ENCODE measurements around the gene MIA2. TPM values are rescaled to one million over a fixed set of nuclear protein-coding genes. Genes with fewer than 3 reads are reported as not detected.

MIA2 gene
- total RNA-seq, 1 donor from 2014 or later: 26.5 TPM

- no peak for DNase-seq
- ATAC-seq: no peak
- intact Hi-C loops (cut with micrococcal nuclease): no loop called here
Measured at GRCh38 chr14:39428118-39428517, 194.4 kb downstream of the MIA2 start.

- no peak for DNase-seq
- intact Hi-C loops (cut with micrococcal nuclease): no loop called here
- no peak for ATAC-seq
Measured at GRCh38 chr14:39430762-39431415, 197.2 kb downstream of the MIA2 start.

- ATAC-seq (no peak), DNase-seq (peak; percentile 57)
- intact Hi-C loops (cut with micrococcal nuclease): no loop called here
Measured at GRCh38 chr14:39431416-39432178, 197.9 kb downstream of the MIA2 start.

GRCh38 chr14:39432179-39432618 is 198.5 kb downstream of the MIA2 start, which contains the start of gene FBXO33:
FBXO33 (minus strand) TSS chr14:39432433; CDS start chr14:39432162, 271 bp downstream.
- ATAC-seq: peak; percentile 96
- intact Hi-C loops (cut with micrococcal nuclease): no loop called here
- peak; percentile 98 for DNase-seq

- intact Hi-C loops (cut with micrococcal nuclease): no loop called here
- DNase-seq: peak; percentile 94
- ATAC-seq: peak; percentile 93
Measured at GRCh38 chr14:39432619-39433451, 199.1 kb downstream of the MIA2 start.

- ATAC-seq: no peak
- no peak for DNase-seq
- intact Hi-C loops (cut with micrococcal nuclease): no loop called here
Measured at GRCh38 chr14:39433452-39433813, 199.7 kb downstream of the MIA2 start.

- no peak for DNase-seq
- ATAC-seq: no peak
- intact Hi-C loops (cut with micrococcal nuclease): no loop called here
Measured at GRCh38 chr14:39434401-39434800, 200.7 kb downstream of the MIA2 start.

GRCh38 chr14:39435241-39435640 is 201.5 kb downstream of the MIA2 start:
- no peak for ATAC-seq
- intact Hi-C loops (cut with micrococcal nuclease): no loop called here
- DNase-seq: no peak

Other genes with a start within 250 kb of the MIA2 start
- gene SEC23A, start 130.7 kb upstream of the MIA2 start, total RNA-seq: 85.5 TPM
- gene GEMIN2, start 119.6 kb upstream of the MIA2 start, total RNA-seq: 7.7 TPM
- 22.8 TPM for gene TRAPPC6B, start 63.6 kb upstream of the MIA2 start, total RNA-seq
- 29.0 TPM for gene PNN, start 58.7 kb upstream of the MIA2 start, total RNA-seq
- 4.4 TPM for gene FBXO33, start 198.5 kb downstream of the MIA2 start, total RNA-seq